NT2/D1 (cell line): Measurements from ENCODE around the gene ANTXRL.
"Not testable (repeated sequence)": the region's sequence is repeated elsewhere in the genome, so short reads cannot be mapped to it uniquely, and the experiment has no call there.

Source experiments
- DNase-seq: peaks from one replicate; pipeline ENCODE4 v3.0.0-alpha.2; 2011; ENCODE audit warnings: low read depth, low spot score
- H3K27me3 ChIP-seq: 2 replicates; pipeline ENCODE4 v1.6.0; 2011; ENCODE audit warnings: mild to moderate bottlenecking; ENCODE audit not compliant: insufficient read length, insufficient read depth
- H3K36me3 ChIP-seq: 2 replicates; pipeline ENCODE4 v1.6.1; 2011; ENCODE audit warnings: mild to moderate bottlenecking, low read length, mixed read lengths; ENCODE audit not compliant: insufficient read depth, insufficient read length
- H3K4me1 ChIP-seq: 2 replicates; pipeline ENCODE4 v1.5.1; 2011; ENCODE audit not compliant: insufficient read depth, insufficient read length
- H3K4me3 ChIP-seq: 2 replicates; pipeline ENCODE4 v1.5.1; 2011; ENCODE audit warnings: low read depth; ENCODE audit not compliant: insufficient read length
- H3K9ac ChIP-seq: 2 replicates; pipeline ENCODE4 v1.6.0; 2011; ENCODE audit warnings: low read depth; ENCODE audit not compliant: insufficient read length
- H3K9me3 ChIP-seq: 2 replicates; pipeline ENCODE4 v1.5.1; 2011; ENCODE audit warnings: mild to moderate bottlenecking, low read length; ENCODE audit not compliant: insufficient read depth
- SUZ12 ChIP-seq: IDR thresholded peaks from 2 replicates; pipeline ENCODE4 v1.6.1; 2011; ENCODE audit not compliant: insufficient read length, insufficient read depth; ENCODE audit errors: extremely low read depth
- YY1 ChIP-seq: IDR thresholded peaks from 2 replicates; pipeline ENCODE4 v1.6.1; 2011; ENCODE audit not compliant: insufficient read length, insufficient read depth
- ZNF274 ChIP-seq: IDR thresholded peaks from 2 replicates; pipeline ENCODE4 v1.6.1; 2011; ENCODE audit warnings: mild to moderate bottlenecking, low read depth, low read length

ANTXRL gene

GRCh38 chr10:46298477-46299285, 11.9 kb downstream of the ANTXRL start:
- no peak overlapping the region for H3K9ac ChIP-seq
- TF ChIP-seq YY1 (no peak), ZNF274 (no peak), SUZ12 (no peak)
- peaks cover 9% of the 10 kb centered on the region for H3K4me1 ChIP-seq
- DNase-seq, result no peak
- no peaks in the 10 kb centered on the region for H3K27me3 ChIP-seq
- no peaks in the 10 kb centered on the region for H3K36me3 ChIP-seq
- H3K9me3 ChIP-seq, result no peaks in the 10 kb centered on the region
- no peak overlapping the region for H3K4me3 ChIP-seq

GRCh38 chr10:46299286-46299535, 12.4 kb downstream of the ANTXRL start:
- H3K27me3 ChIP-seq, result no peaks in the 10 kb centered on the region
- H3K4me1 ChIP-seq, result peaks cover 9% of the 10 kb centered on the region

GRCh38 chr10:46299536-46300369, 13.0 kb downstream of the ANTXRL start:
- H3K4me3 ChIP-seq, result no peak overlapping the region
- TF ChIP-seq SUZ12, result no peak
- no peak for TF ChIP-seq ZNF274
- no peak for TF ChIP-seq YY1
- H3K9me3 ChIP-seq, result no peaks in the 10 kb centered on the region
- H3K4me1 ChIP-seq, result peaks cover 8% of the 10 kb centered on the region
- H3K27me3 ChIP-seq, result no peaks in the 10 kb centered on the region
- DNase-seq, result no peak
- no peaks in the 10 kb centered on the region for H3K36me3 ChIP-seq
- H3K9ac ChIP-seq, result peak overlapping the region; percentile 42

More at GRCh38 chr10:46299286-46299535, 12.4 kb downstream of the ANTXRL start:
- no peak overlapping the region for H3K4me3 ChIP-seq
- TF ChIP-seq YY1, result no peak
- no peak for TF ChIP-seq SUZ12
- TF ChIP-seq ZNF274, result no peak
- no peak for DNase-seq
- no peak overlapping the region for H3K9ac ChIP-seq
- no peaks in the 10 kb centered on the region for H3K36me3 ChIP-seq
- no peaks in the 10 kb centered on the region for H3K9me3 ChIP-seq

GRCh38 chr10:46300370-46300711, 13.5 kb downstream of the ANTXRL start:
- H3K9ac ChIP-seq, H3K27me3 ChIP-seq, H3K4me3 ChIP-seq, H3K9me3 ChIP-seq, DNase-seq, H3K36me3 ChIP-seq, H3K4me1 ChIP-seq: not testable (repeated sequence)

GRCh38 chr10:46301056-46301645, 14.4 kb downstream of the ANTXRL start:
- Histone ChIP-seq H3K36me3 (no peaks in the 10 kb centered on the region), H3K4me1 (peaks cover 7% of the 10 kb centered on the region), H3K9me3 (no peaks in the 10 kb centered on the region), H3K27me3 (no peaks in the 10 kb centered on the region), H3K4me3 (no peak overlapping the region), H3K9ac (no peak overlapping the region)
- TF ChIP-seq YY1, result no peak
- TF ChIP-seq SUZ12, result no peak
- TF ChIP-seq ZNF274, result no peak
- DNase-seq, result no peak

GRCh38 chr10:46301721-46302479, 15.1 kb downstream of the ANTXRL start:
- DNase-seq, result no peak
- H3K27me3 ChIP-seq, result no peaks in the 10 kb centered on the region
- no peaks in the 10 kb centered on the region for H3K9me3 ChIP-seq
- no peak overlapping the region for H3K9ac ChIP-seq
- no peak overlapping the region for H3K4me3 ChIP-seq
- H3K36me3 ChIP-seq, result no peaks in the 10 kb centered on the region
- no peak for TF ChIP-seq ZNF274
- H3K4me1 ChIP-seq, result peaks cover 7% of the 10 kb centered on the region

- not testable (repeated sequence) for H3K9me3 ChIP-seq, H3K36me3 ChIP-seq, H3K9ac ChIP-seq, H3K27me3 ChIP-seq, H3K4me3 ChIP-seq, DNase-seq, H3K4me1 ChIP-seq
Observed at GRCh38 chr10:46302765-46303352, 16.1 kb downstream of the ANTXRL start.
